ENCODE data around the gene WASF3.

WASF3 gene

DNA sequence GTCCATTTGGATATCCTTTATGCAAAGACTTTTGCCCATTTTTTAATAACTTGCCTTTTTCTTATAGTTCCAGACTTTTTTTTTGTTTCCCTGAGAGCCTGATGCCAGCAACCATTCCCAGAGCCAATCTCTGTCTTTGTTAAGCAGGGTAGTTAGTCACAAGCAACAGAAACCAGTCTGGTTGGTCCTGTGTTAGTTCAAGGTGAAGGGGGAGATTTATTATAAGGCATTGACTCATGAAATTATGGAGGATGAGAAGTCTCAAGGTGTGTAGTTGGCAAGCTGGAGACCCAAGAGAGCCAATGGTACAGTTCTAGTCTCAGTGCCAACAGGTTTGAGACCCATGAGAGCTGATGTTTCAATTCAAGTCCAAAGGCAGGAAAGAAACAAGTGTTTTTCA is 170.2 kb downstream of the WASF3 start:
- TF ChIP-seq ZNF274 (IDR thresholded peaks at IDR 0.05; ENCODE audit: low read depth, low read length) (no peak), SUZ12 (IDR thresholded peaks at IDR 0.05; ENCODE audit: extremely low read depth, insufficient read depth, insufficient read length) (no peak), YY1 (IDR thresholded peaks at IDR 0.05; ENCODE audit: insufficient read depth, insufficient read length) (no peak)
- Histone ChIP-seq H3K36me3 (ENCODE audit: insufficient read depth, insufficient read length, low read length) (no peaks in the 10 kb centered on the region), H3K4me3 (ENCODE audit: insufficient read length, low read depth) (no peak overlapping the region), H3K9me3 (ENCODE audit: insufficient read depth, low read length) (peaks cover 5% of the 10 kb centered on the region; the same call in 1 of the 2 replicates), H3K9ac (ENCODE audit: insufficient read length, low read depth) (no peak overlapping the region), H3K27me3 (ENCODE audit: insufficient read depth, insufficient read length) (no peaks in the 10 kb centered on the region), H3K4me1 (ENCODE audit: insufficient read depth, insufficient read length) (no peaks in the 10 kb centered on the region)
- DNase-seq (ENCODE audit: low read depth, low spot score) = no peak

DNA sequence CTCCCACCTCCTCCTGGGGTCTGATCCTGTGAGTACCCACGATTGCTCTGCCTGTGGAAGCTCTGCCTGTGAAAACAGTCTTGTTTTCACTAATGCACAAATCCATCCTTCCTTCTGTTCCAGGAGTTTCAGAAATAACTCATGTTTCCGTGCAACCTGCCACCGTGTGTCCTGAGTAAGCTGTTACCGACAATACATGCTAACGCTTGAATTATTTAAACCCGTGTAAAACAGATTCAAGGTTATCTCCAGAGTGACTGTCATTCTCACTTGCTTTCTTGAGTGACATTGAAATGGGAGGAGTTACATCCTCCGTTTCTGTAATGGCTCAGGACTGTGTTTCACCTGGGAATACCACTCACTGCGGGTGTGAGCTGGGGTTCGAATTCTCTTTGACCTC is 178.2 kb downstream of the WASF3 start:
- TF ChIP-seq YY1 (IDR thresholded peaks at IDR 0.05; ENCODE audit: insufficient read depth, insufficient read length) = no peak
- TF ChIP-seq ZNF274 (IDR thresholded peaks at IDR 0.05; ENCODE audit: low read depth, low read length) = no peak
- no peak for TF ChIP-seq SUZ12 (IDR thresholded peaks at IDR 0.05; ENCODE audit: extremely low read depth, insufficient read depth, insufficient read length)
- Histone ChIP-seq H3K36me3 (ENCODE audit: insufficient read depth, insufficient read length, low read length) (no peaks in the 10 kb centered on the region), H3K4me3 (ENCODE audit: insufficient read length, low read depth) (no peak overlapping the region), H3K4me1 (ENCODE audit: insufficient read depth, insufficient read length) (no peaks in the 10 kb centered on the region), H3K27me3 (ENCODE audit: insufficient read depth, insufficient read length) (no peaks in the 10 kb centered on the region), H3K9ac (ENCODE audit: insufficient read length, low read depth) (no peak overlapping the region), H3K9me3 (ENCODE audit: insufficient read depth, low read length) (peaks cover 13% of the 10 kb centered on the region; the same call in 1 of the 2 replicates)
- no peak for DNase-seq (ENCODE audit: low read depth, low spot score)
